Progenitor cell of endocrine pancreas (in vitro differentiated cells): ENCODE measurements around the gene KLHL3. TPM values are rescaled to one million over a fixed set of nuclear protein-coding genes. Genes with fewer than 3 reads are reported as not detected.
A peak's percentile ranks its signal among the peaks of the same experiment; 100 is the strongest.

ENCODE experiments used
- DNase-seq: peaks from one replicate; pipeline ENCODE4 v3.0.0; 2021; ENCODE audit warnings: low spot score; ENCODE audit not compliant: unreplicated experiment
- H3K27ac Mint-ChIP-seq: 2 replicates; pipeline ENCODE4 v1.8.0; 2021; ENCODE audit warnings: mild to moderate bottlenecking, moderate library complexity, mixed read lengths
- H3K27me3 Mint-ChIP-seq: 2 replicates; pipeline ENCODE4 v1.8.0; 2021; ENCODE audit warnings: mixed read lengths
- H3K36me3 Mint-ChIP-seq: 2 replicates; pipeline ENCODE4 v1.8.0; 2022; ENCODE audit warnings: mixed read lengths; ENCODE audit not compliant: insufficient read depth
- H3K4me1 Mint-ChIP-seq: 2 replicates; pipeline ENCODE4 v1.8.0; 2021; ENCODE audit warnings: low read depth, mixed read lengths
- H3K4me3 Mint-ChIP-seq: 2 replicates; pipeline ENCODE4 v1.8.0; 2021; ENCODE audit warnings: low read depth, mild to moderate bottlenecking, moderate library complexity, mixed read lengths
- H3K9me3 Mint-ChIP-seq: 2 replicates; pipeline ENCODE4 v1.8.0; 2021; ENCODE audit warnings: low read depth, mixed read lengths
- total RNA-seq: library from RNA; stranded (reverse); gene quantifications from 2 replicates; pipeline ENCODE4 v1.2.1, GENCODE V29; 2021
- TF ChIP-seq, protein P1 (sequence below): fragments of 200-600 bp; sonication (generic); IDR thresholded peaks from one replicate; pipeline ENCODE4 v1.5.0; 2021; ENCODE audit warnings: antibody characterized with exemption, mild to moderate bottlenecking; ENCODE audit not compliant: unreplicated experiment

The KLHL3 gene
- total RNA-seq, 1 donor from 2014 or later: 34.7 TPM

DNA sequence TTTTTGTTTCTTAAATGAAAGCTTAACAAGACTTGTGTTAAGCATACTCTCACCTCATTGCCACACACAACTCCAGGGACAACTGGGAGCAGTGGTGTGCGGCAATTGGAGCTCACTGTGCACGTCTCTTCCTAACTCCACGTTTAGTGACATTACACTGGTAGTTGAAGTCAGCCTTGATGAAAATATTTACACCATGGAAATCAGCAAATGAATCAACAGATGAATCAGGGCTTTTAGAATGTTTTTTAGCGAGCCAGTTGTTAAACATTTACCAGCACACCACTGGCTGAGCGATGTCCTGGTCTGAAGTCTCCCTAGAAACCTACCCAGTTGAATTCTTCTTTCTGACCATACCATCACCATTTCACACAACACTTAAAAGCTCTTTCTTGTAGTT is 67.3 kb downstream of the KLHL3 start:
- H3K4me3 Mint-ChIP-seq: no peak overlapping the region
- H3K4me1 Mint-ChIP-seq: peaks cover 21% of the 10 kb centered on the region
- H3K27me3 Mint-ChIP-seq: no peaks in the 10 kb centered on the region
- peaks cover 8% of the 10 kb centered on the region for H3K36me3 Mint-ChIP-seq
- DNase-seq: no peak
- H3K27ac Mint-ChIP-seq: no peak overlapping the region
- no peaks in the 10 kb centered on the region for H3K9me3 Mint-ChIP-seq
- TF ChIP-seq, protein P1, sequence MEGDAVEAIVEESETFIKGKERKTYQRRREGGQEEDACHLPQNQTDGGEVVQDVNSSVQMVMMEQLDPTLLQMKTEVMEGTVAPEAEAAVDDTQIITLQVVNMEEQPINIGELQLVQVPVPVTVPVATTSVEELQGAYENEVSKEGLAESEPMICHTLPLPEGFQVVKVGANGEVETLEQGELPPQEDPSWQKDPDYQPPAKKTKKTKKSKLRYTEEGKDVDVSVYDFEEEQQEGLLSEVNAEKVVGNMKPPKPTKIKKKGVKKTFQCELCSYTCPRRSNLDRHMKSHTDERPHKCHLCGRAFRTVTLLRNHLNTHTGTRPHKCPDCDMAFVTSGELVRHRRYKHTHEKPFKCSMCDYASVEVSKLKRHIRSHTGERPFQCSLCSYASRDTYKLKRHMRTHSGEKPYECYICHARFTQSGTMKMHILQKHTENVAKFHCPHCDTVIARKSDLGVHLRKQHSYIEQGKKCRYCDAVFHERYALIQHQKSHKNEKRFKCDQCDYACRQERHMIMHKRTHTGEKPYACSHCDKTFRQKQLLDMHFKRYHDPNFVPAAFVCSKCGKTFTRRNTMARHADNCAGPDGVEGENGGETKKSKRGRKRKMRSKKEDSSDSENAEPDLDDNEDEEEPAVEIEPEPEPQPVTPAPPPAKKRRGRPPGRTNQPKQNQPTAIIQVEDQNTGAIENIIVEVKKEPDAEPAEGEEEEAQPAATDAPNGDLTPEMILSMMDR: no peak

DNA sequence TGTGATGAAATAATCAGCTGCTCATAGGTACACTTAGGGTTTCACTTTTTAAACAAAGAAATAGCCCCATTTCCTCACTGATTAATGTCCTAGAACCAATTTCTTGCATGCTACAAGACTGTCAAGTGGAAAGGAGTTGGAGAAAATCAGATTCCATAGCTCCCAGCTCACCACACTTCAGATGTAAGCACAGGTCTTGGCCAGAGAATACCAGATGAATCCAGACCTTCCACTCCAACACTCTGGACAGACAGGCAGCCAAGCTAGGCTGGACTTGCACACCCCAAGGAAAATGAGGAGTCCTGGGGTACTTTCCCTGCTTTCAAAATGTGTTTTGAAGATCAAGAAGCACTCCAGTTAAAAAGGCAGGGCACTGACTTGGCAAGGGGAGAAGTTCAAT is 68.5 kb downstream of the KLHL3 start:
- DNase-seq: no peak
- Mint-ChIP-seq H3K27me3 (no peaks in the 10 kb centered on the region), H3K4me3 (no peak overlapping the region), H3K4me1 (peaks cover 21% of the 10 kb centered on the region), H3K36me3 (peaks cover 8% of the 10 kb centered on the region), H3K9me3 (no peaks in the 10 kb centered on the region), H3K27ac (peak overlapping the region; percentile 54)
- TF ChIP-seq, protein P1: no peak

DNA sequence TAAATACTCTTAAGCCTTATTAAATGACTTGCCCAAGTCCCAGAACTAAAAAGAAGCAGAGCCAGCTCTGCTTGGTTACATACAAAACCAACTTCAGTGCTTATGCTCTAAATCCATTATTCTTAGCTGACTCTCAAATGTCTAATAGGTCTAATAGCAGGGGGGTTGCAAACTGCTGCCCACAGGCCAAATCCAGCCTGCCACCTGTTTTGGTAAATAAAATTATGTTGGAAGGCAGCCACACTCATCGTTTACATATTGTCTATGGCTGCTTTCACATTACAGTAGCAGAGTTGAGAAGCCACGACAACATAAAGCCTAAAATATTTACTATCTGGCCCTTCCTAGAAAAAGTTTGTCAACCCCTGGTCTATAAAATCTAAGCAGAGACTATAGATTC is 69.0 kb downstream of the KLHL3 start:
- DNase-seq: no peak
- no peaks in the 10 kb centered on the region for H3K27me3 Mint-ChIP-seq
- H3K27ac Mint-ChIP-seq: peak overlapping the region; percentile 23
- TF ChIP-seq, protein P1: no peak
- H3K9me3 Mint-ChIP-seq: no peaks in the 10 kb centered on the region
- H3K4me3 Mint-ChIP-seq: no peak overlapping the region
- peaks cover 8% of the 10 kb centered on the region for H3K36me3 Mint-ChIP-seq
- H3K4me1 Mint-ChIP-seq: peaks cover 21% of the 10 kb centered on the region

DNA sequence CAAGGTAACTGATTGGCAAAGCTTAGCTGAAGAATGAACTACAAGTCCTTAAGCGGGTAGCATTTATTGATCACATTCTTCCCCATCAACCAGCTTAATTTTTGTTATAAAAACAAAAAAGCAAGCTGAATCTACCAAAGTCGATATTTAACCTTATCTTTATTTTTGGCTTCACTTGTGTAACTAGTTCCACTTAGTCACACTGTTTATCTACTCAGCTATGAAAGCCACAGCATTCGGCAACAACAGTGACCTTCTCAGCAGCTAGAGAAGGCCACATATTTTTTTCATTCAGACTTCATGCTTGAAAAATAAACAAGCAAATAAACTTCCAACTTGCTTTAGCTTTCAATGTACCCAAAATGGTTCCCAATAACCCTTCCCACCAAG is 69.4 kb downstream of the KLHL3 start:
- Mint-ChIP-seq H3K36me3 (peaks cover 7% of the 10 kb centered on the region), H3K27me3 (no peaks in the 10 kb centered on the region), H3K9me3 (no peaks in the 10 kb centered on the region), H3K4me1 (peaks cover 21% of the 10 kb centered on the region), H3K4me3 (no peak overlapping the region), H3K27ac (peak overlapping the region; percentile 38)
- no peak for DNase-seq
- TF ChIP-seq, protein P1: no peak

DNA sequence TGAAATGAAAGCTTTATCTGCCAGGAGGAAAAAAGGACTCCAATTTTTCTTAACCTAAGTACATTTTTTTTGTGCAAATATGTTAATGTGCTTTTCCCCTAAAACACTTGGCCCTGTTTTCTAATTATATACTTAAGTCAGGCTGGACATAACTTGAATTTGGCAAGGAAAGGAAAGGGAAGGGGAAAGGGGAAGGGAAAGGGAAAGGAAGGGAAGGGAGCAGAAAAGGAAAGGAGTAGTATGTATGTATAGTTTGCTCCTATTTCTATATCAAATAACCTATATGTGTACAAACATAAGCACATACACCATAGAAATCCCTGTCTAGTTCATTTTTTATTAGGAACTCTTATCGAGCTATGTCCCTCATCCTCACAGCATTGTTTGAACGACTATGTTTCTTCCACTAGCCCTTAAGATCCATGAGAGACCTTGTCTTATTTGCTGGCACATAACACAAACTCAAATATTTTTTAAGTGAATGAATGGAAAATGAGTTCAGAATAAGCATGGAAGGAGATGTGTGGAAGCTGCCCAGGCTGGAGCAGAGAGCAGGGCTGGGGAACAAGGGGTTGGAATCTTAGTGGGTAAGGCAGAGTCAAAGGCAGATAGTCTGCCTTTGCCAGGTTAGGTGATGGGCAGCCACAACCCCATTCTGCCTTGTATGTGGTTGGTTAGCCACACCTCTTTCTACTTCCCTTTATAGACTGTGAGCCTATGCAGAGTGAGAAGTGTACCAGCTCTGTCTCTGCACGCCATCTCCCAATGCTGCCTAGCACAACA is 70.0 kb downstream of the KLHL3 start:
- Mint-ChIP-seq H3K27me3 (no peaks in the 10 kb centered on the region), H3K4me3 (no peak overlapping the region), H3K27ac (peak overlapping the region; percentile 38), H3K9me3 (no peaks in the 10 kb centered on the region), H3K36me3 (peaks cover 4% of the 10 kb centered on the region), H3K4me1 (peaks cover 21% of the 10 kb centered on the region)
- TF ChIP-seq, protein P1: no peak
- no peak for DNase-seq
